GM21576 (cell line): ENCODE results near the gene PF4V1.
"Not testable (repeated sequence)": the region's sequence is repeated elsewhere in the genome, so short reads cannot be mapped to it uniquely, and the experiment has no call there.

Experiments
- ATAC-seq: cut with Tn5 transposase; IDR thresholded peaks from one replicate; pipeline ENCODE4 v1.9.1; 2021; ENCODE audit warnings: mild to moderate bottlenecking, moderate library complexity; ENCODE audit not compliant: unreplicated experiment

PF4V1 gene

DNA sequence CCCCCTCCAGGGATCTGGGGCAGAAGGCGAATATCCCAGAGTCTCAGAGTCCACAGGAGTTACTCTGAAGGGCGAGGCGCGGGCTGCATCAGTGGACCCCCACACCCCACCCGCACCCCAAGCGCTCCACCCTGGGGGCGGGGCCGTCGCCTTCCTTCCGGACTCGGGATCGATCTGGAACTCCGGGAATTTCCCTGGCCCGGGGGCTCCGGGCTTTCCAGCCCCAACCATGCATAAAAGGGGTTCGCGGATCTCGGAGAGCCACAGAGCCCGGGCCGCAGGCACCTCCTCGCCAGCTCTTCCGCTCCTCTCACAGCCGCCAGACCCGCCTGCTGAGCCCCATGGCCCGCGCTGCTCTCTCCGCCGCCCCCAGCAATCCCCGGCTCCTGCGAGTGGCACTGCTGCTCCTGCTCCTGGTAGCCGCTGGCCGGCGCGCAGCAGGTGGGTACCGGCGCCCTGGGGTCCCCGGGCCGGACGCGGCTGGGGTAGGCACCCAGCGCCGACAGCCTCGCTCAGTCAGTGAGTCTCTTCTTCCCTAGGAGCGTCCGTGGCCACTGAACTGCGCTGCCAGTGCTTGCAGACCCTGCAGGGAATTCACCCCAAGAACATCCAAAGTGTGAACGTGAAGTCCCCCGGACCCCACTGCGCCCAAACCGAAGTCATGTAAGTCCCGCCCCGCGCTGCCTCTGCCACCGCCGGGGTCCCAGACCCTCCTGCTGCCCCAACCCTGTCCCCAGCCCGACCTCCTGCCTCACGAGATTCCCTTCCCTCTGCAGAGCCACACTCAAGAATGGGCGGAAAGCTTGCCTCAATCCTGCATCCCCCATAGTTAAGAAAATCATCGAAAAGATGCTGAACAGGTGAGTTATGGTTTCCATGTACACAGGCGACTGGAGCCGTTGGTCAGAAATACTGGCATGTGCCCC, 16.3 kb downstream of the PF4V1 start, which contains the start of gene CXCL1:
TSS of gene CXCL1 (plus strand) at position 264 of the 926 bp plus-strand sequence. CDS start at position 342, 78 bp downstream.
- ATAC-seq, result no peak

DNA sequence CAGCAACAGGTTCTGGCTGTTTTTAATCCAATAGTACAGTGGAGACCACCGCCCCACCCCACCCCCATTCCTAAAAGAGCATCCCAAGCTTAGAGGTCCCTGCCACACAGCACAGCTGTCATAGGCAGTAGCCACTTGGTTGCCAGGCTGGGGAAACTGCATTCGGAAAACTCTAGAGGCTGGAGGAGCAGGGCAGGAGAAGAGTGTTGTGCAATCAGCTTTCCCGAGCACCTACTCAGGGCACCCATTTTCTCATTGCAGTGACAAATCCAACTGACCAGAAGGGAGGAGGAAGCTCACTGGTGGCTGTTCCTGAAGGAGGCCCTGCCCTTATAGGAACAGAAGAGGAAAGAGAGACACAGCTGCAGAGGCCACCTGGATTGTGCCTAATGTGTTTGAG, 17.2 kb downstream of the PF4V1 start:
- no peak for ATAC-seq

DNA sequence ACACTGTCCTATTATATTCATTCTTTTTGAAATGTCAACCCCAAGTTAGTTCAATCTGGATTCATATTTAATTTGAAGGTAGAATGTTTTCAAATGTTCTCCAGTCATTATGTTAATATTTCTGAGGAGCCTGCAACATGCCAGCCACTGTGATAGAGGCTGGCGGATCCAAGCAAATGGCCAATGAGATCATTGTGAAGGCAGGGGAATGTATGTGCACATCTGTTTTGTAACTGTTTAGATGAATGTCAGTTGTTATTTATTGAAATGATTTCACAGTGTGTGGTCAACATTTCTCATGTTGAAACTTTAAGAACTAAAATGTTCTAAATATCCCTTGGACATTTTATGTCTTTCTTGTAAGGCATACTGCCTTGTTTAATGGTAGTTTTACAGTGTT, 17.7 kb downstream of the PF4V1 start:
- ATAC-seq, result no peak

DNA sequence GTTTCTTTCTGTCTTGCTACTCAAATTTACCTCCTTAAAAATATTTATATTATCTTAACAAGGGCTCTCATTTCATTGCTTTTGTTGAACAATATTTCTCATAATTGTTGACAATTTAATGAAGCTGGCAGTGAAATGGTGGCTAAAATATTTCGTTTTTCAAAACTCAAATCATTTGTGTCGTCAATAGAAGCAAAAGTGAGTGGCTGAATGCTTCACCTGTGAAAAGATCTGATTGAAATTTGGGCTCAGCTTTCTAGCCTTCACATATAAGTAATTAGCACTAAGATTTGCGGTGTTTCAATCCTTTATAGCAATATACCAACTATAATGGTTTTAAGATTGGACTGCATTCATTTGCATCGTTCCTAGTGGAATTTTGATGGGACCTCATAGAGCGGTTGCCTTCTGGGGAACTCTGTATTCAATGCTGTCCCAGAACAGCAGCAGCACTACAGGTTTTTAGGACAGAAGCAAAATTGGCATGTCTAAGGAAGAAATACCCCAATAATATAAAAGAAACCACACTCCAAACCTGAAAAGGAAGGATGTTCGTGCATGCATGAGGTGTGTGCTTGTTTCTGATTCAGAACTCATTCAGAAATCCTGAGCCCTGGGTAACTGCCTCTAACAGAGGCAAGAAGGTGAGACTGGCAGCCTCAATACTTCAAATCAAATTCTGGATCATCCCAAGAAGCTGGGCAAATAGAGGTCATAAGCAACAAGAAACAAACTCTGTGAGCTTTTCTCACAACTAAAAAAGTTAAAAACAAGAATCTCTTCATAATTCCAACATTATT, 18.6 kb downstream of the PF4V1 start:
- ATAC-seq, result no peak

DNA sequence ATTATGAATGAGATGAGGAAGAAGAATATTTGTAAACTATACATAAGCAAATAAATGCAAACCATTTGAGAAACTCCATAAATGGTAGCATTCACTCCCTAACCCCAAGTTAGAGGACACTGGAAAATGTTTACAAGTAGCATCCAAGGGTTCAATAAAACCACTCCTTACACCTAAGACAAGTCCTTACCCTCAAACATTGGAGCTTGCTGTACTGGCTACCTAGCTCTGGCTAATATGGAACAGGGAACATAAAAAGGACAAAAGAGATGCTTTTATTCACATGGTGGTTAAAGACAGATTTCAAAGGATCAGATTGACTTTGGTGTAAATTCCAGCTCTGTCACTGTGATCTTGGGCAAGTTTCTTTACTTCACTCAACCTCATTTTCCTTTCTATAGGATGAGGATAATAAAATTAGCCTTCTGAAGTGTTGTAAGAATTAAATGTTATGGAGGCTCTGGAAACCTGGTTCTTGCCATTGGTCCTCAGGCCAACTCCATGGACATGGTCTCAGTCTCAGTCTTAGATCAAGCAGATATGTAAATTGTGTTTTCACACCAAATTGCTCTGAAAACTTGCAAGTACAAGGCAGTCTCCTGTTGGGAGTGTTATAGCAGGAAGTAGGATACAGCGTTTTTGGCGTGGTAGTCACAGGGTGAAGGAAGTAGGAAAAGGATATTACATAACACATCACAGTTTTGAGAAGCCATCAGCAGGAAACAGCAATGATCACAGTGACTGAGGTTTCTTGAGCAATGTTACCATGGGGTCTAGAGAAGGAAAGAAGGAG, 19.4 kb downstream of the PF4V1 start:
- ATAC-seq, result no peak

DNA sequence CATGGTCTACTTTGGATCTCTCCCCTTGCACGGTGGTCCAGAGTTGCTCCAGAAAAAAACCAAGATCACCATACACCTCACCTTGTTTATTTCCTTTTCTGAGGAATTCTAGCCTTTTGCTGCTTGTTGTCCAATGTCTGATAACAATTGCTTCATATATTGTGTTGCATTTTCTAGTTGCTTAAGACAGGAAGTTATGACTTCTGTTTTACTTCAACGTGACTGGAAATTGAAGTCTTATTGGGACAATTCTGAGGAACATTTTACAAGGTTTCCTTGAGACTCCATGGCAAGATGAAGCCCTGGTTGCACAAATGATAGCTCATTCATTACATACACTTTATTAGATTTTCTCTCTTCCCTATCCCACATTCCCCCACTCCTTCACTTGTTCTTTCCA, 21.3 kb downstream of the PF4V1 start:
- ATAC-seq, result no peak

DNA sequence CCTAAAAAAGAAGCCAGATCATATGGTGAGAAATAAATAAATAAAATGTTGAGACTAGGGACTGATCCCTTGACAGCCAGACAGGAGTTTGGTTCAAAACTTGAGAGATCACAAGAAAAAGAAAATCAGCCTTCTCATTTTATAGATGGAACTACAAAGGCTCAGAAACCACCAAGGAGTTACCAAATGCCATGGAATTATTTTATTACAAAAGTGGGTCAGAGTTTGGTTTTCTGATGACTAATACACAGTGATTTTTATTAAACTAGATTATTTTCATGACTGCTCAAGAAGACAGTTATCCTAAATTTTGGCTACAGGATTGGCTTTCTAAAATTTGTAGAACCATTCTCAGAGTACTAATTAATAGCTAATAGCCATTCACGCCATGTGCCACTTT, 22.3 kb downstream of the PF4V1 start:
- ATAC-seq, result no peak

DNA sequence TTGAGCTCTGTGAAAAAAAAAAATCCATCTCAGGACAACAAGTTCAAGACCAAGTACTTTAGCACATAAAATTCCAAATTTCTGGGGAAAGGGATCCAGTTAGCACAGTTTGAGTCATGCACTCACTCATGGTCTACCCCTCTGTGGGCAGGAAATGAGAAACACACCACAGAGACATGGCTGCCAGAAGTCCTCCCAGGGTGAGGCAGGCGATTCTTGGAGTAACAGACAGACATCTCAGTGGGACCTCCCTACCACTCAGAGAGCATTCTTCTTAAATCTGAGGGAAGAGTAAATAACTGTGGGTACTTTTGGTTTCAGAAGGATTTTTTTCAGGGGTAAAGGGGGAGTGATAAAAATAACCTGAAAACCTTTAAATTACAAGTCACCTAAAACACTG, 30.2 kb downstream of the PF4V1 start:
- ATAC-seq, result no peak

DNA sequence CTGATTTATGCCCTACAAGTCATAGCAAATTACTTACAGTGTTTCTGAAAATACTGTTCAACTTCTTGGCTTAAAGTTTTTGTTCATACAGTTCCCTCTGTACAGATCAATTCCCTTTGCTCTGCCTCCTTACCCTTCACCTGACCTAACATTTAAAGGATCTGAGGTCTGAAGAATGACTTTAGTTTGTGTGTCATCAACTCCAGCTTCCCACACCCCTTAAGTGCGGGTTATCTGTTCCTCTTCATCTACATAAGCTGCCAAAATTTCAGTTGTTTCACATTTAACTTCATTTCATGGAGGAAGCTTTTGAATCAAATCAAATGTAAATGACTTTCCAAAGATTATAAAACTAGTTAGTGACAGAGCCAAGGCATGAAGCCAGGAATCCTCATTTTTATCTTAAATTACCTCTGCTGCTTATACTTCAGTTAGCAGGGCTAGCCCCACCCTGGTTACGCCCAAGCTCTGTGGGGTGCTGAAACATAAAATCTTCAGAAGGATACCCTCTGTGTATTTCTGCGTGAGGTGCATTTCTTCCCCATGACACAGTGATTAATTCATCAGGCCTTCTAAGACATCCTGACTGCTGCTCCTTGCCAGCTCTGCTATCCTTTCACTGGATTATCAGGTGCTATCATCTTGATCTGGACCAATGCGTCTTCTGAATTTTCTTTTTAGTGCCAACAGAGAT, 32.6 kb downstream of the PF4V1 start:
- no peak for ATAC-seq

DNA sequence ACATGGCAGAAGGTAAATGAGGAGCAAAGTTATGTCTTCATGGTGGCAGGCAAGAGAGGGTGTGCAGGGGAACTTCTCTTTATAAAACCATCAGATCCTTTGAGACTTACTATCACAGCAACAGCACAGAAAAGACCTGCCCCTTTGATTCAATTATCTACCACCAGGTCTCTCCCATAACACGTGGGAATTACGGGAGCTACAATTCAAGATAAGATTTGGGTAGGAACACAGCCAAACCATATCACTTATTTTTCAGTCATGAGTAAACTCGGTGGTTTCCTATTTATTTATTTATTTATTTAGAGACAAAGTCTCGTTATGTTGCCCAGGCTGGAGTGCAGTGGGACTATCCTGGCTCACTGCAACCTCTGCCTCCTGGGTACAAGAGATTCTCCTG, 38.2 kb downstream of the PF4V1 start:
- ATAC-seq, result no peak

DNA sequence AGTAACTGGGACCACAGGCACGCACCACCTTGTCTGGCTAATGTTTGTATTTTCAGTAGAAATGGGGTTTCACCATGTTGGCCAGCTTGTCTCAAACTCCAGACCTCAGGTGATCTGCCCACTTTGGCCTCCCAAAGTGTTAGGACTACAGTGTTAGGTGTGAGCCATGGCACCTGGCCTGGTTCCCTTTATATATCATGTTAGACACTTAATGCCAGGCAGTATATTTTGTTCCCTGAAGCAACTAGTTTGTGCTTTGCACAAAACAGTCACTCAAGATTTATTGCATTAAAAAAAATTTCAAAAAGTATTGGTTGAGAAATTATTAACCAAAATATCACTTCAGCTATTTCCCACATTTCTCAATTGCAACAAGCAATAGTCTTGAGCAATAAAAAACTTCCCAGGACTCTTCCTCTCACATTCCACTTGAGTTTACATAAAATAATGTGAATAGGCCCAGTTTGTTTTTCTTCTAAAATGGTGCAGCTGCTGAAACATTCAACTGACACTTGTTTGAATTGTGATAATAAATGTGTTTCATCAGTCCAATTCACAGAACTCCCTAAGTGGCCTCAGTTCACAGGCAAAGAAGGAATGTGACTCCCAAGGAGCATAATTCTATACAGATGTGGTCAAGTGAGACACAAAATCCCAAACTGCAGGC, 38.8 kb downstream of the PF4V1 start:
- ATAC-seq, result no peak

DNA sequence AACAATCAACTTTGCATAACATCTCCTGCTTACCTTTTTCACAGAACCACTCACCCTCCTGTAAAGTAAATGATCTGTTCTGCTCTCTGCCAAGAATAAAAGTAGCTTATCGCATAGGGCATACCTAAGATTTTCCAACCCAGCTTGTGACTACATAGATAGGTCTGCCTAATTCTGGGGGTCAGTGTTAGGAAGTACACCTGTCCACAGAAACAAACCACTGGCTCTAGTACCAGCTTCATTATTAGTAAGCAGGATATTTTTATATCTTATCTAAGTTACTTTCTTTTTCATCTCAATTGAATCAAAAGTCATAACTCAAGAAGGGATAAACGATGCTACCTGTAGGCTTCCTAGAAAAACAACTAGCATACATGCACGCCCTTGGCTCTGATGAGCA, 39.9 kb downstream of the PF4V1 start:
- no peak for ATAC-seq

DNA sequence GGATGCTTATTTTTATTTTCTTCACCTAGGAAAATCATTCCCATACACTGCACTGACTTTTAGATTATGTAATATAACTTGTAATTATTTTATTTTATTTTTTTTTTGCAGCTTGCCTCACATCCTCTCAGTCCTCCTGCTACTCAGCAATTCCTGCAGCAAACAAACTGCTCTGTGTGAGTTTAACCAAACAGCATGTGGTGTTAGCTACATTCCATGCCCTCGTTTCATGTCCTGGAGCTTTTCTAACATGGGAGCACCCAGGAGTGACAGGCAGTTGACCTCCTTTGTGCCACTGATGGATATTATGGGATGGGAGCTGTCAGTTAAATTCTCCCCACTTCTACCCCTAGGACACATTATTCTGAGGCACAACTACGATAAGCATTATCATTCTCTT, 40.9 kb downstream of the PF4V1 start:
- no peak for ATAC-seq

DNA sequence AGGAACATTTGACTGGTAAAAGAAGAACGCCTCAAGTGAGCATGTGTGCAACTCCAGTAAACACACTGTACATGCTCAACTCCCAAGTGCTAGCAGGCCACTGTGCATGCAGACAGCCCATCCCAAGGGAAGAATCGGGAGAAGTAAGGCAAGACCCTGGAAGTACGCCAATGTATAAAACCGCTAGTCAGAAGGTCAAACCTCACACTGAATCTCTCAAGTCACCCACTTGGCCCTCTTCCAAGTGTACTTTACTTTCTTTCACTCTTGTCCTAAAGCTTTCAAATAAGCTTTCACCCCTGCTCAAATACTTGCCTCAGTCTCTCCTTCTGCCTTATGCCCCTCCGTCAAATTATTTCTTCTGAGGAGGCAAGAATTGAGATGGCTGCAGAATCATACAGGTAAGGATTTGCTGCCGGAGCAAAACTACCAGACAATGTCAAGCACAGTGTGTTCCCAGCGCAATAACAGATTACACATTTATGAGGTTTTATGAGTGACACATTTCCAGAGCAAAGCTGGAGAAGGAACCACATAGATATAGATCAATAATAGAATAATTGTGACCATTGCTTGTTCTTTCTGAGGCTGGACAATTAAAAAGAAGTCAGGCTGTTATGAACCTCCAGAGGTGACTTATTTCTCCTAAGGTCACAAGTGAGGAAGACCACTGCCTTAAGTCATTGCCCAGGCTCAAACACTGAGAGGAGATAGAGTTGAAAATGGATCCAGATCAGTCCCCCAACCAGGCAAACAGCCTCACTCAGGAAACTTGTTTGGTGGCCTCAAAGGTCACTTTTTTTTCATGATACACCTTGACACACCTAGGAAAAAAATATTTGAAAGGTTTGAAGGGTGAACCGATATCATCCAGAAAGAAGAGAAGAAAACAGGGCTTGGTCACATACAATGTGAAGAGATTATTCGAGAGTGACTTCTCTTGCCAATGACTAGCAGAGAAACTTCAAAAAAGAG, 42.4 kb downstream of the PF4V1 start:
- ATAC-seq, result no peak

DNA sequence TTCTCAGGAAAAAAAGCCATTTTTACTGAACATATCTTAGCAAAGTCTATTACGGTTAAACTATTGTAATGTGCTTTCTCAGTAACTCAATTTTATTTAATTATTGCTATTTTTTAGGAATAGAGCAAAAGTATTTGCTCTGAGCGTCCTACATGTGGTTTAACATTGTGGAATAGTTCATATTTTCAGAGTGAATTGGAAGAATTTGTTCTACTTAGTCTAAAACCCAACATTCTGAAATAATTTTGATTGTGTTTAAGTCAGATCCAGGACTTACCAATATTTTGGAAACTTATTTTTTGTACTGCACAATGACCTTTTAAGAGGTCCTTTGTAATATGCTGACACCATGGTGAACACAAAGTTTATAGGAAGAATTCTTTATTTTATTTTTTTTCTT, 43.3 kb downstream of the PF4V1 start:
- no peak for ATAC-seq

DNA sequence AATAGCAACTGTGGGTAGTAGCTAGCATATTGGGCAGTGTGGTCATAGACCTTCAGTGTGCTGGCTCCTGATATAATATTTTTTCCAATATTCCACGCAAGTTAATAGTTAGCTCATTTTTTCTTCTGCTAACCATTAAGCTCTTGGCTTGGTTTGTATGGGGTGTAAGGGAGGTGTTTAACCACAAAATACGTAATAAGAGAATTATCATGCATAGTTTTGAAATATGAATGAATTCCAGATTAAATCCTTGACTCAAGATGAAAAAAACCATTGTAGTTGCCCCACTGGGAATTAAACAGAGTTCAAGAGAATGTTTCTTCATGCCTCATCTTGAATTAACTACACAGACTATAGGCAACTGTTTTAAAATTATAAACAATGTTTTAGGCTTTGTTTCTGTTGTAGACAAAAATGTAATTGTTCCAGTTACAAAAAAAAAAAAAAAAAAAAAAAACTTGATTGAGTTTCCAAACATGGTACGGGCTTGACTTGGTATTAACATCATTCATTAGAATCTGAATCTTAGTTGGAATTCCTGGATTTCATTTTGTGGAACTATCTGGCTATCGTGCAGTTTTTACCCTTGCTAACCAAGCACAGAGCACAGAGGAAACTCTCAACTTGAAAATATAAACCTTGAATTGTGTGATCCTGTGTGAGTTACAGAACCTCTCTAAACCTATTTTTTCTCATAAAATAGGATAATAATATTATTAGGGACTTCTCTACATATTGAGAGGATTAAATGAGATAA, 44.5 kb downstream of the PF4V1 start:
- no peak for ATAC-seq

DNA sequence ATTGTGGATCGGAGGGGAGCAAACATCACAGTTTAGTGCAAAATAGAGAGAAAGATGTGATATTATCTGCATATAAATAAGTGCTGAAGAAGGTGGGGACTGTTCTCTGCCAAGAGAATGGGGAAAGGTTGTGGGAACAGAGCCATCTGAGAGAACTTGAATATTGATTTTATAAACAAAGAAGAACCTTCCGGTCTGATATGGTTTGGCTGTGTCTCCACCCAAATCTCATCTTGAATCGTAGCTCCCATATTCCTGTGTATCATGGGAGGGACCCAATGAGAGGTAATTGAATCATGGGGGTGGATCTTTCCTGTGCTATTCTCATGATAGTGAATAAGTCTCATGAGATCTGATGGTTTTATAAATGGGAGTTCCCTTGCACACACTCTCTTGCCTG, 46.2 kb downstream of the PF4V1 start:
- ATAC-seq, result not testable (repeated sequence)

DNA sequence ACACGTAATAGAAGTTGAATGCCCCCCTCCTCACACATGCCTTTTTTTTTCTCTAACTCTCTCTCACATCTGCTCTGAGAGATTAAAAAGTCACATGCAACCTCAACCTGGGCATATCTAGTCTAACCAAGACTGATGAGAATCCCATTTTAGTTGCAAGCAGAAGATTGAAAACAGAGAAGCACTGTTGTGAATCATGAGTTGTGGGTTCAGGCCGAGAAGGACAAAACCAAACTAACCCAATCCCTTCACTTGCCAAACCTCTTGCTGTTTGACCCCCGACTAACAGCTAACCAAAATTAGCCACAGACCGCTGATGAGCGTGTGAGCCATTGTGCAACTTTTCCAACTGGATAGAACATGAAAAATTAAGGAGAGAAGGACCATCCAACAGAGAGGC, 47.9 kb downstream of the PF4V1 start:
- no peak for ATAC-seq
